ENCODE measurements around the gene RPL35A.
"Not testable (repeated sequence)": the region's sequence is repeated elsewhere in the genome, so short reads cannot be mapped to it uniquely, and the experiment has no call there.

RPL35A gene

GRCh38 chr3:197949778-197950676, at the start of gene RPL35A:
Gene RPL35A (plus strand): TSS chr3:197950190. CDS start chr3:197950968, 778 bp downstream.
- Mint-ChIP-seq H3K27ac (peak within 1 kb of the TSS; percentile 99), H3K27me3 (ENCODE audit: low read depth) (no peaks in the 10 kb centered on the region), H3K36me3 (ENCODE audit: low read depth) (peaks cover 37% of the 10 kb centered on the region), H3K4me3 (peak within 1 kb of the TSS; percentile 97 to 98 (median 98)), H3K9me3 (no peaks in the 10 kb centered on the region), H3K4me1 (peaks cover 23% of the 10 kb centered on the region)
- no peak for TF ChIP-seq CTCF (IDR thresholded peaks at IDR 0.05; ENCODE audit: unreplicated experiment in 3 of 3)

GRCh38 chr3:197901626-197902025, 48.4 kb upstream of the RPL35A start:
- H3K4me3 Mint-ChIP-seq: no peak overlapping the region
- no peak overlapping the region for H3K27ac Mint-ChIP-seq
- peaks cover 8% of the 10 kb centered on the region for H3K4me1 Mint-ChIP-seq
- H3K9me3 Mint-ChIP-seq: peaks cover 5% of the 10 kb centered on the region
- no peak for TF ChIP-seq CTCF (IDR thresholded peaks at IDR 0.05; ENCODE audit: unreplicated experiment in 3 of 3)
- peaks cover 4% of the 10 kb centered on the region for H3K36me3 Mint-ChIP-seq (ENCODE audit: low read depth)
- no peaks in the 10 kb centered on the region for H3K27me3 Mint-ChIP-seq (ENCODE audit: low read depth)

- peak overlapping the region in 1 of 3 experiments; percentile 39 for H3K27ac Mint-ChIP-seq
- no peak overlapping the region for H3K4me3 Mint-ChIP-seq
- TF ChIP-seq CTCF (IDR thresholded peaks at IDR 0.05; ENCODE audit: unreplicated experiment in 3 of 3): peak; percentile 85 to 91 (median 88)
- no peaks in the 10 kb centered on the region for H3K27me3 Mint-ChIP-seq (ENCODE audit: low read depth)
- H3K9me3 Mint-ChIP-seq: peaks cover 5% of the 10 kb centered on the region
- H3K36me3 Mint-ChIP-seq (ENCODE audit: low read depth): peaks cover 4% of the 10 kb centered on the region
- H3K4me1 Mint-ChIP-seq: peaks cover 9% of the 10 kb centered on the region
These were observed 43.8 kb upstream of the RPL35A start for GRCh38 chr3:197906023-197906849.

GRCh38 chr3:197906850-197907187, 43.2 kb upstream of the RPL35A start:
- Mint-ChIP-seq H3K9me3 (peaks cover 5% of the 10 kb centered on the region), H3K4me3 (no peak overlapping the region), H3K27me3 (ENCODE audit: low read depth) (no peaks in the 10 kb centered on the region), H3K36me3 (ENCODE audit: low read depth) (peaks cover 4% of the 10 kb centered on the region), H3K27ac (no peak overlapping the region), H3K4me1 (peaks cover 9% of the 10 kb centered on the region)
- TF ChIP-seq CTCF (IDR thresholded peaks at IDR 0.05; ENCODE audit: unreplicated experiment in 3 of 3): no peak

GRCh38 chr3:197907196-197907595, 42.8 kb upstream of the RPL35A start:
- H3K27ac Mint-ChIP-seq: no peak overlapping the region
- H3K4me3 Mint-ChIP-seq: no peak overlapping the region
- peaks cover 1% of the 10 kb centered on the region for H3K36me3 Mint-ChIP-seq (ENCODE audit: low read depth)
- no peak for TF ChIP-seq CTCF (IDR thresholded peaks at IDR 0.05; ENCODE audit: unreplicated experiment in 3 of 3)
- no peaks in the 10 kb centered on the region for H3K27me3 Mint-ChIP-seq (ENCODE audit: low read depth)
- peaks cover 9% of the 10 kb centered on the region for H3K4me1 Mint-ChIP-seq
- H3K9me3 Mint-ChIP-seq: peaks cover 3% of the 10 kb centered on the region

- H3K27me3 Mint-ChIP-seq (ENCODE audit: low read depth); H3K27ac Mint-ChIP-seq; H3K9me3 Mint-ChIP-seq; H3K4me1 Mint-ChIP-seq; H3K4me3 Mint-ChIP-seq; H3K36me3 Mint-ChIP-seq (ENCODE audit: low read depth): not testable (repeated sequence)
These were observed 41.4 kb upstream of the RPL35A start for GRCh38 chr3:197908550-197908949.
